GM23338 (cell line): ENCODE results near the gene DNAJC9. TPM values are rescaled to one million over a fixed set of nuclear protein-coding genes. Genes with fewer than 3 reads are reported as not detected.
A peak's percentile ranks its signal among the peaks of the same experiment; 100 is the strongest.

Source experiments
- ATAC-seq: fragments of 200-7000 bp; cut with Tn5 transposase; 3 replicates; pipeline ENCODE4 v1.9.1; 2020
- DNase-seq: peaks from one replicate; pipeline ENCODE4 v3.0.0-alpha.2; 2015; ENCODE audit warnings: low spot score
- H2AFZ ChIP-seq: fragments of 200-600 bp; sonication (generic); 2 replicates; pipeline ENCODE4 v1.8.0; 2016; ENCODE audit warnings: antibody characterized with exemption, mild to moderate bottlenecking, moderate library complexity
- H3F3A ChIP-seq: fragments of 200-600 bp; sonication (generic); replicated peaks from 2 replicates; pipeline ENCODE4 v1.8.0; 2017; ENCODE audit warnings: antibody characterized with exemption, mixed run types, low read depth
- H3K27ac ChIP-seq: fragments of 200-600 bp; sonication (generic); 2 replicates; pipeline ENCODE4 v1.6.1; 2016; ENCODE audit warnings: low read depth
- H3K27me3 ChIP-seq: fragments of 200-600 bp; sonication (generic); 2 replicates; pipeline ENCODE4 v1.8.0; 2016; ENCODE audit warnings: mild to moderate bottlenecking, mixed run types, moderate library complexity; ENCODE audit not compliant: insufficient read depth
- H3K36me3 ChIP-seq: fragments of 200-600 bp; sonication (generic); 2 replicates; pipeline ENCODE4 v1.8.0; 2016; ENCODE audit warnings: mild to moderate bottlenecking; ENCODE audit not compliant: insufficient read depth
- H3K4me1 ChIP-seq: fragments of 200-600 bp; sonication (generic); 2 replicates; pipeline ENCODE4 v1.8.0; 2016; ENCODE audit warnings: mild to moderate bottlenecking, moderate library complexity; ENCODE audit not compliant: insufficient read depth
- H3K4me2 ChIP-seq: fragments of 200-600 bp; sonication (generic); 2 replicates; pipeline ENCODE4 v1.7.1; 2017; ENCODE audit warnings: mixed run types
- H3K4me3 ChIP-seq: fragments of 200-600 bp; sonication (generic); 2 replicates; pipeline ENCODE4 v1.6.1; 2016; ENCODE audit warnings: mixed run types
- H3K79me2 ChIP-seq: fragments of 200-600 bp; sonication (generic); replicated peaks from 2 replicates; pipeline ENCODE4 v1.8.0; 2017; ENCODE audit warnings: mild to moderate bottlenecking; ENCODE audit not compliant: insufficient read depth
- H3K9me2 ChIP-seq: fragments of 200-600 bp; sonication (generic); 2 replicates; pipeline ENCODE4 v1.8.0; 2017; ENCODE audit not compliant: insufficient read depth
- H4K20me1 ChIP-seq: fragments of 200-600 bp; sonication (generic); replicated peaks from 2 replicates; pipeline ENCODE4 v1.8.0; 2017; ENCODE audit warnings: mild to moderate bottlenecking; ENCODE audit not compliant: insufficient read depth
- H3K27ac Mint-ChIP-seq: 2 replicates; pipeline ENCODE4 v1.8.0; 2020; ENCODE audit warnings: inconsistent platforms, mild to moderate bottlenecking, moderate library complexity, mixed read lengths
- H3K27me3 Mint-ChIP-seq: 3 replicates; pipeline ENCODE4 v1.8.0; 2022; ENCODE audit warnings: low read depth, mild to moderate bottlenecking, moderate library complexity, mixed read lengths, inconsistent platforms; ENCODE audit not compliant: insufficient read depth, poor library complexity
- H3K36me3 Mint-ChIP-seq: 3 replicates; pipeline ENCODE4 v1.8.0; 2021; ENCODE audit warnings: low read depth, mild to moderate bottlenecking, inconsistent platforms, moderate library complexity, mixed read lengths
- H3K4me1 Mint-ChIP-seq: 3 replicates; pipeline ENCODE4 v1.8.0; 2020; ENCODE audit warnings: mild to moderate bottlenecking, inconsistent platforms, mixed read lengths
- H3K4me3 Mint-ChIP-seq: 3 replicates; pipeline ENCODE4 v1.8.0; 2021; ENCODE audit warnings: moderate library complexity, mild to moderate bottlenecking, inconsistent platforms, mixed read lengths
- H3K9me3 Mint-ChIP-seq: 3 replicates; pipeline ENCODE4 v1.8.0; 2020; ENCODE audit warnings: moderate library complexity, mild to moderate bottlenecking, inconsistent platforms, mixed read lengths
- CREB1 ChIP-seq: fragments of 250-450 bp; sonication (Bioruptor Pico); IDR thresholded peaks from 2 replicates; pipeline ENCODE4 v1.5.0; 2020; ENCODE audit warnings: low read depth, mild to moderate bottlenecking, moderate library complexity
- EZH2phosphoT487 ChIP-seq: fragments of 200-600 bp; sonication (generic); IDR thresholded peaks from one replicate; pipeline ENCODE4 v1.8.1; 2018; ENCODE audit warnings: antibody characterized with exemption; ENCODE audit not compliant: unreplicated experiment
- JUNB ChIP-seq: IDR thresholded peaks from one replicate; pipeline ENCODE4 v1.6.1; 2016; ENCODE audit warnings: antibody characterized with exemption; ENCODE audit not compliant: unreplicated experiment
- STAT1 ChIP-seq: IDR thresholded peaks from one replicate; pipeline ENCODE4 v1.6.1; 2016; ENCODE audit warnings: antibody characterized with exemption; ENCODE audit not compliant: unreplicated experiment
- ZNF462 ChIP-seq: fragments of 250-450 bp; sonication (Bioruptor Pico); IDR thresholded peaks from 2 replicates; pipeline ENCODE4 v1.5.0; 2020; ENCODE audit warnings: mild to moderate bottlenecking, moderate library complexity
- polyA plus RNA-seq: library from polyadenylated mRNA; unstranded; fragments of >200 nt; fragmentation: Nextera tagmentation; extraction: Ambion mirVana; gene quantifications from 2 replicates; pipeline ENCODE4 v1.2.1, GENCODE V29; 2016
- total RNA-seq: library from RNA; depleted of rRNA; stranded (reverse); fragments of >200 nt; shearing (Covaris generic); gene quantifications from 2 replicates; pipeline ENCODE4 v1.2.3, GENCODE V29; 2014
- TF ChIP-seq, protein P1 (sequence below), 2 experiments: fragments of 200-600 bp in 1 of 2; sonication (generic) in 1 of 2; conservative IDR thresholded peaks; 2 replicates each; pipeline versions ENCODE4 v1.5.1 to v1.6.1; 2016 to 2017; ENCODE audit warnings: antibody characterized with exemption in 2 of 2, low read depth in 2 of 2, mild to moderate bottlenecking in 2 of 2, moderate library complexity in 1 of 2

Gene DNAJC9
- total and polyA plus RNA-seq, 2 experiments from 2014 or later = 31.0 to 33.2 TPM

DNA sequence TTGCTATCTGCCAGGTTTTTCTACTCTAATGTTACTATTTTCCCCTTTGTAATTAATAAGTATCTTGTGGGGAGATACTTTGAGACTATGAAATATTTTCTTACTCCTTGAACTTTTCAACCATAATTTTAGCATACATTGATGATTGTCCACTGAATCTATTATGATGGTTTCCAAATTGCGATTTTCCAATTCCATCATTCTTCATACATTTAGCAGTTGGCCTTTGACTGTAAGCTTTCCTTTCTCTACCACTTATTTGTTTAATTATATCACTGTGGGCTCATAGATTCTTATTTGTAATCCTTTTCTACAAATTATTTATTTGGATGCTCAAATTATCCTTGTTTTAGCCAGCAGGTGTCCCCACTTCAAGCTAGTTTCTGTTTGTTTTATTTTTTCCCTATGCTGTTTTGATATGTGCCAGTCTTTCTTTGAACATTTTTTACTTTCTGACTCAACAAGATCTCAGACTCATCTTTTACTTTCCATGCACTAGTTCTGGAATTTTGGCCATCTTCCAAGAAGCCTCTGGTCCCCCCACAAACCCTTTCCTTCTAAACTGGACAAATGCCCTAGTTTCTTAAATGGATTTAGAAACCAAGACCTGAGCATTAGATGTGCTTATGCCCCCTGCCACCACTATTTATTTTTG lies 16.8 kb upstream of the DNAJC9 start:
- no peak overlapping the region for H3K4me3 Mint-ChIP-seq
- no peaks in the 10 kb centered on the region for H3K9me2 ChIP-seq
- no peaks in the 10 kb centered on the region for H3K79me2 ChIP-seq
- H3K27ac ChIP-seq = no peak overlapping the region
- no peaks in the 10 kb centered on the region for H3F3A ChIP-seq
- no peaks in the 10 kb centered on the region for H3K4me1 ChIP-seq
- no peaks in the 10 kb centered on the region; the same call in 1 of the 2 replicates for H3K36me3 ChIP-seq
- H3K4me3 ChIP-seq = no peak overlapping the region
- no peaks in the 10 kb centered on the region for H3K27me3 Mint-ChIP-seq
- DNase-seq (peak; percentile 35), ATAC-seq (no peak)
- H3K36me3 Mint-ChIP-seq = peaks cover 3% of the 10 kb centered on the region; the same call in 1 of the 3 replicates
- no peaks in the 10 kb centered on the region for H3K27me3 ChIP-seq
- H3K4me1 Mint-ChIP-seq = no peaks in the 10 kb centered on the region
- peaks cover 6% of the 10 kb centered on the region for H3K9me3 Mint-ChIP-seq
- TF ChIP-seq ZNF462 (CRISPR knock-in tag) = no peak
- TF ChIP-seq CREB1 (CRISPR knock-in tag) = no peak
- no peak for TF ChIP-seq JUNB
- no peak for TF ChIP-seq EZH2phosphoT487
- TF ChIP-seq, protein P1, sequence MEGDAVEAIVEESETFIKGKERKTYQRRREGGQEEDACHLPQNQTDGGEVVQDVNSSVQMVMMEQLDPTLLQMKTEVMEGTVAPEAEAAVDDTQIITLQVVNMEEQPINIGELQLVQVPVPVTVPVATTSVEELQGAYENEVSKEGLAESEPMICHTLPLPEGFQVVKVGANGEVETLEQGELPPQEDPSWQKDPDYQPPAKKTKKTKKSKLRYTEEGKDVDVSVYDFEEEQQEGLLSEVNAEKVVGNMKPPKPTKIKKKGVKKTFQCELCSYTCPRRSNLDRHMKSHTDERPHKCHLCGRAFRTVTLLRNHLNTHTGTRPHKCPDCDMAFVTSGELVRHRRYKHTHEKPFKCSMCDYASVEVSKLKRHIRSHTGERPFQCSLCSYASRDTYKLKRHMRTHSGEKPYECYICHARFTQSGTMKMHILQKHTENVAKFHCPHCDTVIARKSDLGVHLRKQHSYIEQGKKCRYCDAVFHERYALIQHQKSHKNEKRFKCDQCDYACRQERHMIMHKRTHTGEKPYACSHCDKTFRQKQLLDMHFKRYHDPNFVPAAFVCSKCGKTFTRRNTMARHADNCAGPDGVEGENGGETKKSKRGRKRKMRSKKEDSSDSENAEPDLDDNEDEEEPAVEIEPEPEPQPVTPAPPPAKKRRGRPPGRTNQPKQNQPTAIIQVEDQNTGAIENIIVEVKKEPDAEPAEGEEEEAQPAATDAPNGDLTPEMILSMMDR (conservative IDR thresholded peaks at IDR 0.05; ENCODE audit: low read depth in 2 of 2) = peak; percentile 51 to 73
- TF ChIP-seq STAT1 = no peak
- no peak overlapping the region for H2AFZ ChIP-seq
- H4K20me1 ChIP-seq = no peaks in the 10 kb centered on the region
- H3K27ac Mint-ChIP-seq = no peak overlapping the region
- H3K4me2 ChIP-seq = no peak overlapping the region
